Activated naive CD8-positive, alpha-beta T cell (primary cell): ENCODE measurements around the gene FAM83D.
A peak's percentile ranks its signal among the peaks of the same experiment; 100 is the strongest.

Experiments used
- H3K27ac Mint-ChIP-seq: one replicate; pipeline ENCODE4 v1.8.0; 2021; ENCODE audit warnings: mixed read lengths
- H3K27me3 Mint-ChIP-seq: one replicate; pipeline ENCODE4 v1.8.0; 2021; ENCODE audit warnings: mixed read lengths
- H3K36me3 Mint-ChIP-seq: one replicate; pipeline ENCODE4 v1.8.0; 2021; ENCODE audit warnings: mixed read lengths
- H3K4me1 Mint-ChIP-seq: one replicate; pipeline ENCODE4 v1.8.0; 2021; ENCODE audit warnings: low read depth, mixed read lengths
- H3K4me3 Mint-ChIP-seq: one replicate; pipeline ENCODE4 v1.8.0; 2021; ENCODE audit warnings: mild to moderate bottlenecking, mixed read lengths
- H3K9me3 Mint-ChIP-seq: one replicate; pipeline ENCODE4 v1.8.0; 2021; ENCODE audit warnings: low read depth, mixed read lengths

Gene FAM83D

DNA sequence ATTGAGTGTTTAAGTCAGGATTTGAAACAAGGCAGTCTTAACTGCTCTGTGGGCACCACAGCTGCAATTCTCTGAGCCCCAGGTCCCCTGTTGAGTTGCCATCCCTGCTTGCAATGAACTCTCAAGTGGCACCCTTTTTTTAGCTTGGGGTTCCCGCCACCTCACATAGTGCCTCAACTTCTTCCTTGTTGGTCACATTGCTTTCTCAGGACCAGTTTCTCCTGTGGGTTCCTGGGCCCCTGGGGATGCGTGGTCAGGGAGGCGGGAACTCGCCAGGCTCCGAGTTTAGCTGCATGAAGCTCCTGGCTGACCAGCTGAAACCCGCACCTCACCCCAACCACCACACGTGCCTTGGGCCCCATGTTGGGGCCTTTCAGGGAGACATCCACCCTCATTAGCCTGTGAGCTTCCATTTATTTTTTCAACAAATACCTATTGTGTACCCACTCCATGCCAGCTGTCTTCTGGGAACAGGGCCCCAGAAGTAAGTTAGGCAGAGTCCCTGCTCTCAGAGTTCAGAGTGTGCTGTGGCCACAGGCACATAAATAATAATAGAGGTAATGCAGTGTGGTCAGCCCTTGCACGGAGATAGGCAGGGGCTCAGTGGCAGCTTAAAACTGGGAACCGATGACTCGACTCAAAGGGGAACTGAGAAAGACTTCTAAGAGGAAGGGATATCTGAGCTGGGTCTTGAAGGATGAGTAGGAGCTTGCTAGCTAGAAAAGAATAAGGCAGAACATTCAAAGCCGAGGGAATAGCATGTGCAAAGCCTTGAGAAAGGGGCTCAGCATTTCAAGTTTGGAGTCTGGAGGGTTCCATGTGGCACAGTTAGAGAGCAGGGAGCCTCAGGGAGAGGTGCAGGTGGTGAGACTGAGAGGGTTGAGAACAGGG, 33.9 kb upstream of the FAM83D start:
- peaks cover 34% of the 10 kb centered on the region for H3K4me1 Mint-ChIP-seq
- H3K27me3 Mint-ChIP-seq: no peaks in the 10 kb centered on the region
- H3K27ac Mint-ChIP-seq: peak overlapping the region; percentile 91
- no peaks in the 10 kb centered on the region for H3K9me3 Mint-ChIP-seq
- H3K4me3 Mint-ChIP-seq: no peak overlapping the region
- H3K36me3 Mint-ChIP-seq: peaks cover 2% of the 10 kb centered on the region

DNA sequence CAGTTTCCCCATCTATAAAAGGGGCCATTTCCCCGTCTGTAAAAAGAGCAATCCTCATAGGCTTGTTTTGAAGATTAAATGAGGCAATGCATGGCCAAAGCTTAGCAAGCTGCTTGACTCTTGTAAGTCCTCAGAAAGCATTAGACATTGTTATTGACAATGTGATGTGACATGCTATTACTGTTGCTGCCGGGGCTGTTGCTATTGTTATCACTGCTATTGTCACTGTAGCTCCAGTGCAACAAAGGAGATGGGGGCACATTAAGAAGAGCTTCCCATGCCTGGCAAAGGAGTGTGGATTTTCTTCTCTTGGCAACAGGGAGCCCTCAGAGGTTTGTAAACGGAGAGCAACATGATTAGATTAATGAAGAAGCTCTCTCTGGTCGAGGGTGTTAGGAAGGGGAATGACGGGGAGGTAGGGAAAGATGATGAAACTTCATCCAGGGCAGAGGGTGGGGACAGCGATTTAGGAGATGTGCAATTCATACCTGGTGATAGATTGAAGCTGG, 33.1 kb upstream of the FAM83D start:
- H3K9me3 Mint-ChIP-seq: no peaks in the 10 kb centered on the region
- no peaks in the 10 kb centered on the region for H3K27me3 Mint-ChIP-seq
- peaks cover 6% of the 10 kb centered on the region for H3K36me3 Mint-ChIP-seq
- peak overlapping the region; percentile 91 for H3K27ac Mint-ChIP-seq
- peak overlapping the region; percentile 45 for H3K4me3 Mint-ChIP-seq
- H3K4me1 Mint-ChIP-seq: peaks cover 34% of the 10 kb centered on the region

DNA sequence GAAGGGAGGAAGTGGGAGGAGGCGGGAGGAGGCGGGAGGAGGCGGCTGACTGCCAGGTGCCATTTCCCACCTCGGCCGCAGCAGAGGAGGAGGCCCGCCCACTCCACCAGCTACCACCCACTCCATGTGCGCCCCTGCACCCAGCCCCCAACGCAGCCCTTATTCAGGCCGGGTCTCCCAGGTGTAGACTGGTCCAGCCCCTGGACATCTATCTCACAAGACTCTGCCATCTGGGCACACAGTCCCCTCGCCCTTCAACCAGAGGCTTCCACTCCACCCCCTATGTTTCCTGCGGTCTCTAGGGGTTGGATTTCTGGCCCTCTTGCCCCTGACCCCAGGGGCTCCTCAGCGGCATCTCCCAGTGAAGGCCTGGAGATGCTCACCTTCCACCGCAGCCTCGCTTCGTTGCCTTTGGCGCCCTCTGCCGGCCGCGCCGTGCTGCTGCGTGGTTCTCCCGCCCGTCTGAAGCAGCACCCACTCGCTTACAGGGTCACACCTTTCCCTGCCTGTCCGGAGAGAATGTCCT, 32.6 kb upstream of the FAM83D start:
- Mint-ChIP-seq H3K36me3 (peaks cover 6% of the 10 kb centered on the region), H3K4me1 (peaks cover 34% of the 10 kb centered on the region)

DNA sequence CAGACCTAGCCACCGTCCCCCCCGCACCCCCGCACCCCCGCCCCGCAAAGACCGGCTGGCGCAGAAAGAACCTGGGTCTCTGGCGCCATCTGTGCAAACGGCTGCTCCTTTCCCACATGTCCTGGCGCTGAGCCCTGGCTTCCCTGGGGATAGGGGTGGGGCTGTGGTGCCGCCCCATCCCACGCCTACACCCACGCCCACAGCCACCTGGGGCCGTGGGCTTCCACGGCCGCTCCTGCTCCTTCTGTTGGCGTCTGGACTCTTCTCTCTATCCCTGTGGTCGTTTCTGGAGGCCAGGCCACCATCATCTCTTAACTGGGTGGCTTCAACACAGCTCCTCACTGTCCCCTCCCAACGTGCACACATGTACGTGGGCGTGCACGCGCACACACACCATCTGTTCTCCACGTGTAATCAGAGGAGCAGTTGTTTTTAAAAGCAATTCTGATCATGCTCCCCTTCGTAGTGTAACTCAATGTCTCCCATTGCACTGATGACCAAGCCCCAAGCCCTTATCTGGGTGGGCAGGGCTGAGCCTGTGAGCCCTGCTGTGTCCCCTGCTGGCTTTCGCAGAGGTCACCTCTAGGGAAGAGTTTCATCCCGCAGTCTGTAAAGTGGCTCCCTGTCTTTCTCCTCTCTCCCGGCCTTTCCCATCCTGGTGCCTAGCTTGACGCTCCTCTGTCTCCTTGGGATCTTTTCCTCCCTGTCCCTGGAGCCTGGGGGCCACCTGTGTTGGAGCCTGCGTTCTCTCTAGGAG, 31.9 kb upstream of the FAM83D start:
- H3K9me3 Mint-ChIP-seq: no peaks in the 10 kb centered on the region
- H3K4me1 Mint-ChIP-seq: peaks cover 33% of the 10 kb centered on the region
- H3K4me3 Mint-ChIP-seq: peak overlapping the region; percentile 38
- H3K27me3 Mint-ChIP-seq: no peaks in the 10 kb centered on the region
- H3K36me3 Mint-ChIP-seq: peaks cover 6% of the 10 kb centered on the region
- peak overlapping the region; percentile 66 for H3K27ac Mint-ChIP-seq

More for the DNA sequence above, 32.6 kb upstream of the FAM83D start:
- H3K27me3 Mint-ChIP-seq: no peaks in the 10 kb centered on the region
- H3K9me3 Mint-ChIP-seq: no peaks in the 10 kb centered on the region
- H3K27ac Mint-ChIP-seq: peak overlapping the region; percentile 91
- peak overlapping the region; percentile 45 for H3K4me3 Mint-ChIP-seq

DNA sequence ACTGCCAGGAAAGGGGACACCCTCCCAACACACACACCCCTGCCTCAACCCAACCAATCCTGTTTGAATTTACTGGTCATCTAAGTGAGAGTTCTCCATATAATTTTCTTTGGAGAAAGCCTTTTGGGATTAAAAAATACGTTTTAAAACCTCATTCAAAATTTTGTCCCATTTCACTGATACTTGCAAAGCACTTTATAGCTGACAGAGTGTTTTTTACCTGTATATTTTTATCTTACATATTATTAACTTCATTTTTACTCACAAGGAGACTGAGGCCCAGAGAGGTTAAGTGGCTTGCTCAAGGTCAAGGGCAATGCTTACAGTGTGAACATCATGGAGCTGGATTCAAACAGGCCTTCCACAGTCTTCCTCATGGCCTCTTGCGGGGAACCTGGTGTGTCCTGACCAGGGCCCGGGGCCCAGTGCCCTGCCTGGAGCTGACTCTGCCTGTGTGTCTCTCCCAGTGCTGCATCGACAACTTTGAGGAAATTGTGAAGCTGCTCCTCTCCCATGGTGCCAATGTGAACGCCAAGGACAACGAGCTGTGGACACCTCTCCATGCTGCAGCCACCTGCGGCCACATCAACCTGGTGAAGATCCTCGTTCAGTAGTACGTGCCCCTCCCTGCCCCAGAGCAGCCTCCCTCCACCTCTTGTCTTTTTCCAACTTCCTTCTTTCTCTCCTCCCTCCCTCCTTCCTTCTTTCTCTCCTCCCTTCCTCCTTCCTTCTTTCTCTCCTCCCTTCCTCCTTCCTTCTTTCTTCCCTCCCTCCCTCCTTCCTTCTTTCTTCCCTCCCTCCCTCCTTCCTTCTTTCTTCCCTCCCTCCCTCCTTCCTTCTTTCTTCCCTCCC, 30.9 kb upstream of the FAM83D start:
- H3K9me3 Mint-ChIP-seq: no peaks in the 10 kb centered on the region
- H3K4me1 Mint-ChIP-seq: peaks cover 28% of the 10 kb centered on the region
- H3K36me3 Mint-ChIP-seq: peaks cover 4% of the 10 kb centered on the region
- no peak overlapping the region for H3K27ac Mint-ChIP-seq
- H3K4me3 Mint-ChIP-seq: no peak overlapping the region
- H3K27me3 Mint-ChIP-seq: no peaks in the 10 kb centered on the region

DNA sequence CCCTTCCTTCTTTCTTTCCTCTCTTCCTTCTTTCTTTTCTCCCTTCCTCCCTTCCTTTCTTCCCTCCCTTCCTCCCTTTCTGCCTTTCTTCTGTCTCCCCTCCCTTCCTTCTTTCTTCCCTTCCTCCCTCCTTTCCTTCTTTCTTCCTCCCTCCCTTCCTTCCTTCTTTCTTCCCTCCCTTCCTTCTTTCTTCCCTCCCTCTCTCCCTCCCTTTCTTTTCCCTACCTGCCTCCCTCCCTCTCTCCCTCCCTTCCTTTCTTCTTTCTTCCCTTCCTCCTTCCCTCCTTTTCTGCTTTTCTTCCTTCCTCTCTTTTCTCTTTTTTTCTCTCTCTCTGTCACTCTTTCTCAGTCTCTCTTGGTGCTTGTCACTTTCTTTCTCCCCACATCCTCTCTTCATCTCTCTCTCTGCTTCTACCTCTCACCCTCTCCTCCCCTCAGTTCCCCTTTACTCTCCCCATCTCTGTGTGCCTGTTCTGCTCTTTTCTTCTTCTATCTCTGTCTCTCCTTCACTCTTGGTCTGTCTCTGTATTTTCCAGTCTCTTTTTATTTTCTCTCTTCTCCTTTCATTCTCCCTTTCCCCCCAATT, 30.1 kb upstream of the FAM83D start:
- Mint-ChIP-seq H3K27me3 (no peaks in the 10 kb centered on the region), H3K36me3 (peaks cover 7% of the 10 kb centered on the region), H3K4me1 (peaks cover 23% of the 10 kb centered on the region), H3K4me3 (no peak overlapping the region), H3K27ac (no peak overlapping the region), H3K9me3 (no peaks in the 10 kb centered on the region)

DNA sequence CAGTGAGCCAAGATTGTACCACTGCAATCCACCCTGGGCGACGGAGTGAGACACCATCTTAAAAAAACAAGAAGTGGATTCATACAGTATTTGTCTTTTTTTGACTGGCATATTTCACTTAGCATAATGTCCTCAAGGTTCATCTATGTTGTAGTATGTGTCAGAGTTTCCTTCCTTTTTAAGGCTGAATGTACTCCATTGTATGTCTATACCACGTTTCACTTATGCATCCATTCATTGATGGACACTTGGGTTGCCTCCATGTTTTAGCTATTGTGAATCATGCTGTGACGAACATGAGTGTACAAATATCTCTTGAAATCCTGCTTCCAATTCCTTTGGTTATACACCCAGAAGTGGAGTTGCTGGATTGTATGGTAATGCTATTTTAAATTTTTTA, 28.9 kb upstream of the FAM83D start:
- no peak overlapping the region for H3K4me3 Mint-ChIP-seq
- no peaks in the 10 kb centered on the region for H3K9me3 Mint-ChIP-seq
- H3K36me3 Mint-ChIP-seq: peaks cover 12% of the 10 kb centered on the region
- peaks cover 21% of the 10 kb centered on the region for H3K4me1 Mint-ChIP-seq
- H3K27ac Mint-ChIP-seq: no peak overlapping the region
- H3K27me3 Mint-ChIP-seq: no peaks in the 10 kb centered on the region

DNA sequence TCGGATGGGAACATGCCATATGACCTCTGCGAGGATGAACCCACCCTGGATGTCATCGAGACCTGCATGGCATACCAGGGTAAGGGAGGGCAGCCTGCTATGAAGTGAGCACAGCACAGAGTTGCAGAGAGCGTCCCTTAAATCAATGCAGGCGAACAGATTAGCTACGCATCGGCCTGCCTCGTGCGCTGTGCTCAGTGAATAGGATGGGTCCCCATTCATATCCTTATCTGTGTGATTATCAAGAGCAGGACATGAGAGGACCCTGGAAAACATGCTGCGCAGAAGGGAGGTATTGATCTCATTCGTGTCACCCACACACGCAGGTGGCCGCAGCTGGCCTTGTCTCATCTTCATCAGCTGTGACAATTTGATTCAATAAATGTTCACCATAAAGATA, 25.6 kb upstream of the FAM83D start:
- no peaks in the 10 kb centered on the region for H3K9me3 Mint-ChIP-seq
- no peak overlapping the region for H3K27ac Mint-ChIP-seq
- H3K36me3 Mint-ChIP-seq: peaks cover 30% of the 10 kb centered on the region
- H3K4me3 Mint-ChIP-seq: no peak overlapping the region
- H3K27me3 Mint-ChIP-seq: no peaks in the 10 kb centered on the region
- no peaks in the 10 kb centered on the region for H3K4me1 Mint-ChIP-seq

DNA sequence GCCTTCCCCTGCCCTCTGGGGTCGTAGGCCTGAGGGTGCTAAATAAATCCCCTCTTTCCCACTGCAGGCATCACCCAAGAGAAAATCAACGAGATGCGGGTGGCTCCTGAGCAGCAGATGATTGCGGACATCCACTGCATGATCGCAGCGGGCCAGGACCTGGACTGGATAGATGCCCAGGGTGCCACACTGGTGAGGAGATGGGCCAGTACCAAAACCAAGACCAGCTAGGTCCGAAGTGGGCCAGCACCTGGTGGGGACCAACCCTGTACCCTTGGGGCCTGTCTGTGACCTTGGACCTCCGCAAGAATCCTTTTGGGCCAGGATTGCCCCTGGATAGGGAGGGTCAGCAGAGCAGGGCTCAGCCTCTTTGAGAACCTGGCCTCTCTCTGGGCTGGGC, 23.6 kb upstream of the FAM83D start:
- Mint-ChIP-seq H3K27me3 (no peaks in the 10 kb centered on the region), H3K9me3 (no peaks in the 10 kb centered on the region), H3K36me3 (peaks cover 38% of the 10 kb centered on the region), H3K4me1 (no peaks in the 10 kb centered on the region), H3K27ac (no peak overlapping the region), H3K4me3 (no peak overlapping the region)

DNA sequence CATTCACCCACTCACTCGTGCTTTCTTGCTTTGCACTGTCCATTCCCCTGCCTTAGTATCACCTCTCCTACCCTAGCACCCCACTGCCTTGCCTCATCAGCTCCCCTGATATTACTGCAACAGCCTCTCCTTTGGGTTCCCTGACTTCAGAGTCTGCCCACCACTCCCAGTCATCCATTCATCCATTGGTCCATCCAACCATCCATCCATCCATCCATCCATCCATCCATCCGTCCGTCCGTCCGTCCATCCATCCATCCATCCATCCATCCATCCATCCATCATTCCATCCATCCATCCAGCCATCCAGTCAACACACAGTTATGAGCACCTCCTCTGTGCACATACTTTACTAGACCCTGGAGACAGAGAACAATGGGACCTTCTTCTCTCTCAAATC, 22.9 kb upstream of the FAM83D start:
- Mint-ChIP-seq H3K27ac (no peak overlapping the region), H3K4me1 (no peaks in the 10 kb centered on the region)

DNA sequence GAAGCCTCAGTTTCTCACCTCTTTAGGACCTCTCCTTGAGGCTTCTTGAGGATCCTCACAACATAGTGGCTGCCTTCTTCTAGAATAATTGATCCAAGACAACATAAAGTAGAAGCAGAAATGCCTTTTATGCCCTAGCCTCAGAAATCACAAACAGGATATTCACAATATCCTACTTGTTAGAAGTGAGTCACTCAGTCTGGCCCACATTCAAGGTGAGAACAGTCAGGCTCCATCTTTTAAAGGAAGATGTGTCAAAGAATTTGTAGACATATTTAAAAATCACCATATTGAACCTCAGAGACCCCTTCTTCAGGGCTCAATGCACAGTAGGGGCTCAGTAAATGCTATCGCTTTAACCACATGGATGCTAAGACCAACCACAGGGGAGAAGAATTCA, 20.8 kb upstream of the FAM83D start:
- Mint-ChIP-seq H3K9me3 (no peaks in the 10 kb centered on the region), H3K27ac (peak overlapping the region; percentile 66), H3K36me3 (peaks cover 37% of the 10 kb centered on the region), H3K4me1 (no peaks in the 10 kb centered on the region), H3K27me3 (no peaks in the 10 kb centered on the region), H3K4me3 (no peak overlapping the region)

More for the DNA sequence above, 22.9 kb upstream of the FAM83D start:
- no peaks in the 10 kb centered on the region for H3K9me3 Mint-ChIP-seq
- peaks cover 37% of the 10 kb centered on the region for H3K36me3 Mint-ChIP-seq
- no peaks in the 10 kb centered on the region for H3K27me3 Mint-ChIP-seq
- no peak overlapping the region for H3K4me3 Mint-ChIP-seq

DNA sequence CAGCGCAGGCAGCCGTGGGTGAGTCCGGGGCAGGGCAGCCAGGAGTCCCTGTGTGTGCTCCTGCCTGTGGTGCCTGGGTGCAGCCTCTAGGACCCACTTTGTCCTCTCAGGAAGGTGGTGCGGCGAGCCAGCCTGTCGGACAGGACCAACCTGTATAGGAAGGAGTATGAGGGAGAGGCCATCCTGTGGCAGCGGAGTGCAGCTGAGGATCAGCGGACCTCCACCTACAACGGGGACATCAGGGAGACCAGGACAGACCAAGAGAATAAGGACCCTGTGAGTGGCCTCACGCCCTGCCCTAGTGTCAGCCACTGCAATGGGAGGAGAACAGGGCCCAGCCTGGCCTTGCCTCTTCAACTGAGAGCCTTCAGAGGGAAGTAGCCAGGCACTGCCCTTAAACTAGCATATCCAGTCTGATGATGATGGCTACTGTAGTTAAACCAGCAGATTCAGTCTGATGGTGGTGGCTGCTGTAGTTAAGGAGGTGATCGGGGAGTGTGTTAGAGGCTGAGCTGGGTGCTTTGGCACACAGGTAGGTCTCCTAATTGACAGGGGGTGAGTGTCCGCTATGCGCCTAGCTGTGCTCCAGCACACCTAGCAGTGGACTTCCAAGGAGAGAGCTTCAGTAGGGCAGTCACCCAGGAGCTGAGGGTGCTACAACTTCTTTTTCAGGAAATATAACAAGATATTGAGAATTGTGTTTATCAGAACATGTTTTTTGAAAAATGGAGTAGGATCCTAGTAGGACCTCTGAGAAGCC, 18.1 kb upstream of the FAM83D start:
- no peaks in the 10 kb centered on the region for H3K9me3 Mint-ChIP-seq
- H3K27ac Mint-ChIP-seq: no peak overlapping the region
- H3K4me1 Mint-ChIP-seq: no peaks in the 10 kb centered on the region
- no peaks in the 10 kb centered on the region for H3K27me3 Mint-ChIP-seq
- peaks cover 28% of the 10 kb centered on the region for H3K36me3 Mint-ChIP-seq
- no peak overlapping the region for H3K4me3 Mint-ChIP-seq

DNA sequence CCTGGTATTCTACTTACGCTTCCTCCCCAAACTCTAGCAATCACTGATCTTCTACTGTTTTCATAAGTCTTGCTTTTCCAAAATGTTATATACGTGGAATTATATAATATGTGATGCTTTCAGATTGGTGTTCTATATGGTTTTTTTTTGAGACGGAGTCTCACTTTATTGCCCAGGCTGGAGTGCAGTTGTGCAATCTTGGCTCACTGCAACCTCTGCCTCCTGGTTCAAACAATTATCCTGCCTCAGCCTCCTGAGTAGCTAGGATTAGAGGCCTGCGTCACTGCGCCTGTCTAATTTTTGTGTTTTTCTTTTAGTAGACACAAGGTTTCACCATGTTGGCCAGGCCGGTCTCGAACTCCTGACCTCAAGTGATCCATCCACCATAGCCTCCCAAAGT, 10.9 kb upstream of the FAM83D start:
- no peak overlapping the region for H3K4me3 Mint-ChIP-seq
- peaks cover 5% of the 10 kb centered on the region for H3K36me3 Mint-ChIP-seq
- H3K27ac Mint-ChIP-seq: peak overlapping the region; percentile 28
- no peaks in the 10 kb centered on the region for H3K9me3 Mint-ChIP-seq
- no peaks in the 10 kb centered on the region for H3K27me3 Mint-ChIP-seq
- no peaks in the 10 kb centered on the region for H3K4me1 Mint-ChIP-seq
